GM18511 (cell line): ENCODE results near the gene OTOG.

ENCODE experiments used
- ATAC-seq: cut with Tn5 transposase; IDR thresholded peaks from one replicate; pipeline ENCODE4 v1.9.1; 2021; ENCODE audit warnings: mild to moderate bottlenecking, moderate library complexity; ENCODE audit not compliant: unreplicated experiment

Gene OTOG

GRCh38 chr11:17558025-17558780 lies 11.1 kb downstream of the OTOG start:
- no peak for ATAC-seq

GRCh38 chr11:17558916-17559315 lies 11.9 kb downstream of the OTOG start:
- no peak for ATAC-seq

GRCh38 chr11:17559341-17560087 lies 12.5 kb downstream of the OTOG start:
- no peak for ATAC-seq

GRCh38 chr11:17560281-17561110 lies 13.4 kb downstream of the OTOG start:
- ATAC-seq = no peak

- no peak for ATAC-seq
These were observed 14.0 kb downstream of the OTOG start for GRCh38 chr11:17561111-17561415.

GRCh38 chr11:17561526-17561925 lies 14.5 kb downstream of the OTOG start:
- no peak for ATAC-seq

- ATAC-seq = no peak
These were observed 16.2 kb downstream of the OTOG start for GRCh38 chr11:17563231-17563646.

- ATAC-seq = no peak
These were observed 17.1 kb downstream of the OTOG start for GRCh38 chr11:17563961-17564686.

GRCh38 chr11:17564687-17565042 lies 17.6 kb downstream of the OTOG start:
- no peak for ATAC-seq

GRCh38 chr11:17568944-17569343 lies 21.9 kb downstream of the OTOG start:
- ATAC-seq = no peak

- no peak for ATAC-seq
These were observed 23.0 kb downstream of the OTOG start for GRCh38 chr11:17570034-17570433.

GRCh38 chr11:17571431-17572358 lies 24.6 kb downstream of the OTOG start:
- ATAC-seq = no peak

- no peak for ATAC-seq
These were observed 25.3 kb downstream of the OTOG start for GRCh38 chr11:17572359-17572690.

- ATAC-seq = no peak
These were observed 25.9 kb downstream of the OTOG start for GRCh38 chr11:17572791-17573460.

GRCh38 chr11:17573526-17573925 lies 26.5 kb downstream of the OTOG start:
- ATAC-seq = no peak

- no peak for ATAC-seq
These were observed 27.4 kb downstream of the OTOG start for GRCh38 chr11:17574141-17575091.

GRCh38 chr11:17575431-17576425 lies 28.7 kb downstream of the OTOG start:
- ATAC-seq = no peak
